Measurements from ENCODE around the gene NPR1.

Gene NPR1

GRCh38 chr1:153728305-153729066 lies 50.0 kb downstream of the NPR1 start:
- peak; percentile 59 for DNase-seq

- DNase-seq = no peak
Measured at GRCh38 chr1:153730468-153730988, 52.0 kb downstream of the NPR1 start.

- DNase-seq = no peak
Measured at GRCh38 chr1:153733970-153734369, 55.5 kb downstream of the NPR1 start.

GRCh38 chr1:153734396-153735089 lies 56.1 kb downstream of the NPR1 start:
- no peak for DNase-seq

- no peak for DNase-seq
Measured at GRCh38 chr1:153735090-153735420, 56.6 kb downstream of the NPR1 start.

GRCh38 chr1:153741986-153742385 lies 63.5 kb downstream of the NPR1 start:
- no peak for DNase-seq

- DNase-seq = peak; percentile 43
Measured at GRCh38 chr1:153742411-153743142, 64.1 kb downstream of the NPR1 start.

All from fibroblast of skin of scalp (primary cell).